HUES6 (cell line): ENCODE results near the gene SPTLC3.

Source experiments
- H3K27ac ChIP-seq: 2 replicates; pipeline ENCODE4 v1.7.0; 2013; ENCODE audit warnings: low read depth, mild to moderate bottlenecking, low read length, inconsistent platforms
- H3K27me3 ChIP-seq: 2 replicates; pipeline ENCODE4 v1.6.1; 2013; ENCODE audit warnings: low read length; ENCODE audit not compliant: control insufficient read depth, insufficient read depth
- H3K36me3 ChIP-seq: 2 replicates; pipeline ENCODE4 v1.6.1; 2013; ENCODE audit warnings: low read length; ENCODE audit not compliant: control insufficient read depth, insufficient read depth
- H3K4me1 ChIP-seq: 2 replicates; pipeline ENCODE4 v1.6.1; 2013; ENCODE audit warnings: low read length; ENCODE audit not compliant: control insufficient read depth, insufficient read depth
- H3K4me3 ChIP-seq: 2 replicates; pipeline ENCODE4 v1.5.1; 2013; ENCODE audit warnings: low read depth, low read length
- H3K9ac ChIP-seq: one replicate; pipeline ENCODE4 v1.6.1; 2013; ENCODE audit warnings: mild to moderate bottlenecking, low read length
- H3K9me3 ChIP-seq: 2 replicates; pipeline ENCODE4 v1.6.1; 2013; ENCODE audit warnings: low read depth, low read length; ENCODE audit not compliant: control insufficient read depth, insufficient read depth

Gene SPTLC3

DNA sequence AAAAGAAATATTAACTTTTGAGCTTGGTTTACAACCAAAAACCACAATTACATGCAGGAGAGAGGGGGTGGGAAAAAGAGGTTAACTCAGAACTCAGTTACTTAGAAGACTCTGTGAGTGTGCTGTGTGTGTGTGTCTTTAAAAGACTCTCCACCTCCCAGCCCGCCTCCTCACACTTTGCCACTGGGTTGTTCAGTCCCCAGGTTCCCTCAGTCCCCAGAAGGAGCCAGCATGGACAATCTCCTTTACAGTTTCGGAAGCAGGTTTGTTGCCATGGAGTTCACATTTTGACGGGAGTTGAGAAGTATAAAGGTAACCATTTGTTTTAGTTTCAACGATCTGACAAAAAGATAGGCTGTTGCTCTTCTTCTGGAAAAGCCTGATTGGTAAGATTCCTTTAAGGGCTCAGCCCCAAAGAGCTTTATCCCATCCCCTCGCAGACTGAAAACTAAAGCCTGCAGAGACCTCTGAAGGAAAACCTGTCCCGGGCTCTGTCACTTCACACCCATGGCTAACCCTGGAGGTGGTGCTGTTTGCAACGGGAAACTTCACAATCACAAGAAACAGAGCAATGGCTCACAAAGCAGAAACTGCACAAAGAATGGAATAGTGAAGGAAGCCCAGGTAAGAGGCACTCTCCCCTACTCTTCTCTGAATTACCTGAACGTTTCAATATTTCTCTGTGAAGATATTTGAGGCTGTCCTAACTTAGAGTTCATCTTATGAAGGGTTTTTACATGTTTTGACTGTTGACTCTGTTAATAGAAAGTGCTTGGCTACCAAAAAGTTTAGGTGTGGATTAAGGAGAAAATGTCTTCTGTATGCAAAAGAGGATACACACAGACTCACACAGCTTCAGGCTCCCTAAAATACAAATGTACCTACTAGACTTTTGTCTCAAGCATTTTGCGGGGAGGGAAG, at the start of gene SPTLC3:
Gene SPTLC3, plus strand, starts transcription at position 212 of the 921 bp plus-strand sequence. Its CDS starts 296 bp downstream, at position 508.
- Histone ChIP-seq H3K9ac (no peak within 1 kb of the TSS), H3K4me1 (peaks cover 21% of the 10 kb centered on the region), H3K9me3 (no peaks in the 10 kb centered on the region), H3K27me3 (no peaks in the 10 kb centered on the region), H3K4me3 (peak within 1 kb of the TSS; percentile 38; the same call in 1 of the 2 replicates), H3K27ac (no peak within 1 kb of the TSS), H3K36me3 (no peaks in the 10 kb centered on the region)

DNA sequence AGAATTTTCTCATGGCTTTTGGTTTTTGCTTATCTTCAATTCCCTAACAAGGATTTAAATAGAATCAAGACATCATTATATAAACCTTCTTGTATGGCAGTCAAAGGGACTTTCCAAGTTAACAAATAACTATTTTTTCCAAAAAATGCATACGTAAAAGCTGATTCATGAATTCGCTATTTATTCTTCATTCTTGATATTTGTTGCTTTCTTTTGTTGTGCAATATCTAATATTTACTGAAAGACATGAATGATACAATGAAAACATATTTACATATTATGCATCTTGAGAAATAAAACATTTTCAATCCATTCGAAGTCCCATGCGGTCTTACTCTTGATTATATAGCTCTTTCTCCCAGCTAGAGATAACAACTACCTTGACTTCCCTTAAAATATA, 47.0 kb upstream of the SPTLC3 start:
- Histone ChIP-seq H3K4me1 (no peaks in the 10 kb centered on the region; the same call in 1 of the 2 replicates), H3K9ac (no peak overlapping the region), H3K4me3 (no peak overlapping the region), H3K36me3 (no peaks in the 10 kb centered on the region), H3K9me3 (no peaks in the 10 kb centered on the region), H3K27ac (no peak overlapping the region), H3K27me3 (no peaks in the 10 kb centered on the region)

DNA sequence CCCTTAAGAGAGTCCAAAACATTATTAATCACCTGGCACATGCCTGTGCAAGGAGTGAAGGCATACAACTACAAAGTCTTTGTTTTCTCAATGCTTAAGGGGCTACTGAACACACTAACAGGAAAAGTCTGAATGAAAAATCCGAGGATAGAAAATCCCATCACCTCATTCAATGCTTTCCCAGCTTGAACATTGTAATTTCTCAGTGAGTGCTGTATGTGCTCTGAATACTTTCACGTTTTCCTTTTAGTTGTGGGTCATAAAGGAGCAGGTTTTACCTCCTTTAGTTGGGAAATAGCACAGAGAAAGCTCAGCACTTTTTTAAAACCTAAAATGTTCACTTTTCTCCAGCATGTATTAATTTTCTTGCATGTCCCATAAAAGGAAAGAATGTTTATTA, 45.9 kb upstream of the SPTLC3 start:
- Histone ChIP-seq H3K9ac (no peak overlapping the region), H3K27ac (no peak overlapping the region), H3K4me1 (no peaks in the 10 kb centered on the region; the same call in 1 of the 2 replicates), H3K36me3 (no peaks in the 10 kb centered on the region), H3K4me3 (no peak overlapping the region), H3K9me3 (no peaks in the 10 kb centered on the region), H3K27me3 (no peaks in the 10 kb centered on the region)

DNA sequence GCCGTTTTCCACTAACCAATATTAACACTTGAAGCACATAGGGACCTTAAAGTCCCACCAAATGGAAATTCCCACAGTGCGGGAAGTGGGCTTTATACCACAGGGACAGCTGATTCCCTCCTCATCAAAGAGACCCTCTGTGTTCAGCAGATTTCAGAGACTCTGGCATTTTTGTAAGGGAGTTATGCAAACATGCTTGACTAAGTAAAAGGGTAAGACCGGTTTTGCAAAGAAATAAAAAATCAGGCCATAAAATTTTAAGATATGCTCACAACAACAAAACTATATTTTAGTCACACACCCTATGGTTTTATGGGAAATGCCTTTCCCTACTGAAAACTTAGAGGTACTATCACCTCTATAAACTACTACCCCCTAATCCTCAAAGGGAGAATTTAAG, 45.4 kb upstream of the SPTLC3 start:
- H3K4me1 ChIP-seq = no peaks in the 10 kb centered on the region; the same call in 1 of the 2 replicates
- H3K27ac ChIP-seq = no peak overlapping the region
- no peaks in the 10 kb centered on the region for H3K27me3 ChIP-seq
- no peaks in the 10 kb centered on the region for H3K9me3 ChIP-seq
- H3K4me3 ChIP-seq = no peak overlapping the region
- no peaks in the 10 kb centered on the region for H3K36me3 ChIP-seq
- no peak overlapping the region for H3K9ac ChIP-seq

DNA sequence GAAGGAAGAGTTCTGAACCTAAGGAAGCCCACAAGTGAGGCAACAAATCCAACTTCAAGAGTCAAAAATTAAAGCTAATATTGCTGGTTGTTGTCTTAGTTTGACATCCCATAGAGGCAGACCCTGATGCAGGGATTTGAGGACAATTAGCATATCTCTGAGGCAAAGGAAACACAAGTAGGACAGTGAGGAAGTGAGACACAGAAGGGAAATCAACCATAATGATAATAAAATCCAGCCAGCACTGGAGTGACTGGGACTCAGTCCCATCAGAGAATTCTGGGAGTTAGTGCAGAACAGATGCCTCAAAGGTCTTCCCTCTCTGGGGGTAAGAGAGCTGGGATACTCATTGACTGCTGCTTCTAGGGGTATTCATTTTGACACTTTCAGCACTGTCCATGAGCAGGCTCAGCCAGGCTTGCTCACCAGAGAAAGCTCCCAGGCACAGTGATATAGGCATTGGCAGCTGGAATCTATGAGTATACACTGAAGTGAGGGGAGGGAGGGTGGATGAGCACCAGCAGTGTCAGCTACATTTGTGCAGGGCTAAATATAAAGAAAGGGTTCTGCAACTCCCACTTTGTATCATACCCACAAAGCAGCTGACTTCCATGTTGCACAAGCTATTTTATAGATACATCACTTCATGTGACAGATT, 43.4 kb upstream of the SPTLC3 start:
- no peaks in the 10 kb centered on the region; the same call in 1 of the 2 replicates for H3K9me3 ChIP-seq
- no peak overlapping the region for H3K27ac ChIP-seq
- no peak overlapping the region for H3K9ac ChIP-seq
- no peak overlapping the region for H3K4me3 ChIP-seq
- no peaks in the 10 kb centered on the region for H3K36me3 ChIP-seq
- H3K4me1 ChIP-seq = no peaks in the 10 kb centered on the region; the same call in 1 of the 2 replicates
- H3K27me3 ChIP-seq = no peaks in the 10 kb centered on the region

DNA sequence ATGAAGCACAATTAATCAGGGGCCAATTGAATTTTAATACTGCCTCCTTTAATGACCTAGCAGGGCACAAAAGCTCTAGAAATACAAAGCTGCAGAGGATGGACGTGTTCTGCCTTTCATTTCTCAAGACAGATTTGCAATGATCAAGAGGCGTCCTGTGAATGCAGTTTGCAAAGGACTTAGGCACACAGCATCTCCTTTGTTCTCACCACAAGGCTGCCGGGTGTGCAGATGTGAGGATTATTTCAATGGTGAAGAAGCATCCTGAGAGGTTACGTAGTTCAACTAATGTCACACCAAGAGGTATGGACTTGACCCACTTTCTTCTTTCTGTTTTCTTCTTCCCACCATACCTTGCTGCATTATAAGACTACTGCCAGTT, 42.9 kb upstream of the SPTLC3 start:
- Histone ChIP-seq H3K4me3 (no peak overlapping the region), H3K27me3 (no peaks in the 10 kb centered on the region), H3K9me3 (no peaks in the 10 kb centered on the region; the same call in 1 of the 2 replicates)

DNA sequence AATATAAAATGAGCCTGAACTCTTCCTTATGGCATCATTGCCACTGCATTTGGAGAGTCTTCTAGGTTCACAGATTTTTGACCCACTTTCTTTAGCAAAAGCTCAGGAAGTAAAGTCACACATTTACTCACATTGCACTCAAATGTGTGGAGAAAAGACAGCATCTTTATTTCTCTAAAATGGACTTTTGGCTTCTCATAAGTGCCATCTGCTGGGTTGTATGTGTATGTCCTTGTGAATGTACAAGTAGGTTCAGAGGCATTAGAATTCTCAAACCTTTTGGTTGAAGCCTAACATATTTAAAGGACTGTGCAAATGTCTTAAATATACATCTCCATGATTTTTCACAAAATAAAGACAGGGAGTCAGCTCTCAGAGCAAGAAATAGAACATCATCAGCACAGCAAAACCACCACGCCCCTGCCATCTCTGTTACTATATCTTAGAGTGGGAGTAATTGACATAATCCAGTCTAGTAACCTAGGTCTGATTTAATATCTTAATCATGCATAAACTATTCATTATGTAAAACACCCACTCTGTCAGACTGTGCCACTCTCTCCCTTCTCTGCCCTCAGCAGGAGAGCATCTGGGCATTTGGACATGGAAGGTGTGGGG, 42.2 kb upstream of the SPTLC3 start:
- Histone ChIP-seq H3K4me3 (no peak overlapping the region), H3K9ac (no peak overlapping the region), H3K9me3 (no peaks in the 10 kb centered on the region; the same call in 1 of the 2 replicates), H3K27ac (no peak overlapping the region), H3K36me3 (no peaks in the 10 kb centered on the region), H3K4me1 (no peaks in the 10 kb centered on the region; the same call in 1 of the 2 replicates), H3K27me3 (no peaks in the 10 kb centered on the region)

More for the DNA sequence above, 42.9 kb upstream of the SPTLC3 start:
- H3K4me1 ChIP-seq = no peaks in the 10 kb centered on the region; the same call in 1 of the 2 replicates
- H3K36me3 ChIP-seq = no peaks in the 10 kb centered on the region
- H3K27ac ChIP-seq = no peak overlapping the region
- no peak overlapping the region for H3K9ac ChIP-seq

DNA sequence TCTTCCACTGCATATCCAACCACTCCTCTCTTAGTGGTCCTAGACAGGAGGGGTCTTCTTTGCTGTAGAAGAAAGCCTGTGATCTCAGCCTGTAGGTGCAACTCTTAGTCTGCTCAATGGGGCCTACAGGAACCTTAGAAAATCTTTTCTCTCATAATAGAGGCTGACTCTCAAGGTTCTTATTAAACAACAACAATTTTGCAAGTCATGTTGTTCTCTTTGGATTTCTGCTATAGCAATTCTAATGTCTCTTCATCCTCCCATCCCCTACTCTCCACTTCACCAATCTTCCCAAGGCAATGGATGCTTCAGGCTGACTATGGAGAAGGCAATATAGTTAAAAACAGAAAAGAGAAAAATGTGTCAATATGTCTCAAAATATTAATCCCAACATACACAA, 40.8 kb upstream of the SPTLC3 start:
- Histone ChIP-seq H3K36me3 (no peaks in the 10 kb centered on the region), H3K27ac (no peak overlapping the region), H3K4me3 (no peak overlapping the region), H3K27me3 (no peaks in the 10 kb centered on the region), H3K9ac (no peak overlapping the region), H3K9me3 (no peaks in the 10 kb centered on the region; the same call in 1 of the 2 replicates), H3K4me1 (no peaks in the 10 kb centered on the region; the same call in 1 of the 2 replicates)

DNA sequence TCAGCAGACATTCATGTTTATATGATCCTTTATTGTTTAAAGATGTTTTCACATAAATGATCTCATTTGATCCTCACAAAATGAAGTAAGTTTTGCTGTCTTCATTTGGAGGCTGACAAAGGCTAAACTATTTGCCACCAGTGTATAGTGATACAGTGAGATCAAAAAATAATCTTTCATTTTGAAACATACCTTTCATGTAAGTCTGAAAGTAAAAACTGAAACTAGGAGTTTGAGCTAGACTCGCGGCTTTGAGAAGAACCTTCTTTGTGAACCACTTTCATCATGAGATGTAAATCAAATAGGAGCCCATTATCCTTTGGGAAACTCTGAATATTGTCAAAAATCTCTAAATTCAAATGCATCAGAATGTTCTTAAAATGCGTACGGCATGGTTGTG, 40.3 kb upstream of the SPTLC3 start:
- Histone ChIP-seq H3K9me3 (no peaks in the 10 kb centered on the region; the same call in 1 of the 2 replicates), H3K4me3 (no peak overlapping the region), H3K36me3 (no peaks in the 10 kb centered on the region), H3K27ac (no peak overlapping the region), H3K4me1 (no peaks in the 10 kb centered on the region; the same call in 1 of the 2 replicates), H3K9ac (no peak overlapping the region), H3K27me3 (no peaks in the 10 kb centered on the region)

DNA sequence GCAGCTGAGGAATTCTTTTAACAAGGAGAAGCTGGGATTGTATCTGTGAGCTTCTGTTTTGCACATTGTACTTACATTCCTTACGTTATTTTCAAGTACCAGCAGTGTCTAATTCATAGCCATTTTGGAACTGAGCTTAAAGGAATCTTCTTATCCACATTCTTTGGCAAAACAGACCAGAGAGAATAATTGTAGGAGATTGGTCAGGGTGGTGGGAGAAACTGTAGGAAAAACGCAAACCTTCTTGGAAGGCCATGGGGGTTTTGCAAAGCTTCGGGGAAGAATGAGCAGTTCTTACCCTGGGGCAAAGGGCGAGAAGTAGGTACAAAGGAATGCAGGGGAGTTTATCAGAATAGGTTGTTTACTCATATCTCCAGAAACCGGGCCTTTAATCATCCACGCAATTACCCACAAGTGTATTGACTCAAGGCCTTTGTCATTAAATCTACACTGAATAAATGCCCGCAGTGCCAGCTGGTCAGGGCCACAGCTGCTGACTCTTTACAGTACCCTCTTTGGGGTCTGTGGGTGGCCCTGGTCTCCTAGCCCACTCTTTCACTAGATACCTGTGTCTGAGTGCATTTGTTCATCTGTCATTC, 39.6 kb upstream of the SPTLC3 start:
- no peaks in the 10 kb centered on the region for H3K27me3 ChIP-seq
- H3K36me3 ChIP-seq = no peaks in the 10 kb centered on the region
- no peak overlapping the region for H3K4me3 ChIP-seq
- no peak overlapping the region for H3K27ac ChIP-seq
- H3K9me3 ChIP-seq = no peaks in the 10 kb centered on the region; the same call in 1 of the 2 replicates
- H3K9ac ChIP-seq = no peak overlapping the region
- no peaks in the 10 kb centered on the region; the same call in 1 of the 2 replicates for H3K4me1 ChIP-seq
